HK-2 (cell line): ENCODE results near the gene HCST.
"Not testable (repeated sequence)": the region's sequence is repeated elsewhere in the genome, so short reads cannot be mapped to it uniquely, and the experiment has no call there.

Experiments used
- DNase-seq: peaks from one replicate; pipeline ENCODE4 v3.0.0-alpha.2; 2018; ENCODE audit not compliant: unreplicated experiment

Gene HCST

DNA sequence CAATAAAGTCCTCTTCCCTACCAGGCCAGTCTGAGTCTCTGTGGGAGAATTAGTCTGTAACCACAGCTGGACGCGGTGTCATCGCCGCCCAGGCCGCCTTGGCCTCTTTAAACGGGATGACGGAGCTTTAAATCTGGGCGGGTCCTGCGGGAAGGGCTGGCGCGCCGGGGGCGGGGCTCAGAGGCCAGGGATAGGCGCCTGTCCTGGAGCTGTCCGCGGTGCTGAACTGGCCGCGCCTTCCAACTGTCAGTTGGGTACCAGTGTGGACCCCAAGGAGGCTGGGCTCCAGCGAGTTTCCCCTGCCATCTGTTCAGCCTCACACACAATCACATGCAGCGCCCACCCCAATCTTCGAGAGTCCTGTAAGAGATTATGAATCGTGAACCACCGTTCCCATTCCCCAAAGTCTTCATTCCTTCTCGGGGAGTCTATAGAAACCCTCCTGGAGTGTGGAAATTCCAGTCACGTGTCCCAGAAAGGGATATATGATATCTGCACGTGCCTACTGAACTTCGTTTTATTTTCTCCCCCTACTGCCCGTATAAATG, 22.5 kb upstream of the HCST start:
- DNase-seq = peak; percentile 92

- no peak for DNase-seq
These were observed 20.1 kb upstream of the HCST start for GRCh38 chr19:35882114-35882832.

- no peak for DNase-seq
These were observed 18.4 kb upstream of the HCST start for GRCh38 chr19:35883882-35884281.

GRCh38 chr19:35885225-35885738, 17.0 kb upstream of the HCST start:
- no peak for DNase-seq

DNA sequence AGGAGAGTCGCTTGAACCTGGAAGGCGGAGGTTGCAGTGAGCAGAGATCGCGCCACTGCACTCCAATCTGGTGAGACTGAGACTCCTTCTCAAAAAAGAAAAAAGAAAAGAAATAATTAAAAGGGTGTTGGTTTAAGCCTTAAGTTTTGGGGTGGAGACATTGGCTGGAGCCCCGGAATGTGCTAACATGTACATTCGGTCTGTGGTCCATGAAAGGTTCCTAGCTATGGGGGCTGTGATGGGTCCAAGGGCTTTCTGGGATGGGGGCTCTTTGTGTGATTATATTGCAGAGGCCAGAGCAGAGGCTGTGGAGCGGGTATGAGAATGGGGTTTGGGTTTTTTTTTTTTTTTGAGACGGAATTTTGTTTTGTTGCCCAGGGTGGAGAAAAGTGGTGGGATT, 16.4 kb upstream of the HCST start:
- DNase-seq = no peak

DNA sequence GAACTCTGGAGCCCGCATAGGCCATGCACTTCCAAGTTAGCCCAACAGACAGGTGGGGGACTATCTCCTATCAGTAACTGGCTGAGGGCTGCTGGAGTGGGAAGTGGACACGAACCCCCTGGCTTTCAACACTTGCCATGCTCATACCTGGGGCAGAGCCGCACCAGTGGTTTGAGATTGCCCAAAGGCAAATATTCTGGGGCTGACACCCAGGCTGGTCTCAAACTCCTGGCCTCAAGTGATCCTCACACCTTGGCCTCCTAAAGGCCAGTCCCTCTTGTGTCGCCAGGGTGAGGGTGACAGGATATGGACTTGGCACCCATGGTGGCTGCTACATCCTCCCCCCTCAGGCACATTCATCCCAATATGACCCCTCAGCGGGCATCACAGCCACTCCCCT, 15.1 kb upstream of the HCST start:
- DNase-seq = no peak

DNA sequence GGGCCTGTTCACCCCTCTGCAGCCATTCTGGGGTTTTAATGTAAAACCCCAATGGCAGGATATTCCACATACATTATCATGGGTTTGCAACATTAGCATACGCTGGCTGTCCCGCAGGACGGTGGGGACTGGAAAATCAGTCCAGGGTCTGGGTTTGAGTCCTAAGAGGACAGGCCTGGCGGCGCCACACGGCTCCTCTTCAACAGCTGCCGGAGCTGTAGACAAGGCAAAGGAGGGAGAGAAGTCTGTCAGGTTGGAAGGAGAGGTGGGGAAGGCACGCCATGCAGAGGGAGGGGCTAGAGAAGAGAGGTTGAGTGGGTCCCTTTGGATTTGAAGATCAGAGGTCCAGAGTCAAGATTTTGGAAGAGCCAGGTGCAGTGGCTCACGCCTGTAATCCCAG, 13.9 kb upstream of the HCST start:
- no peak for DNase-seq

- no peak for DNase-seq
These were observed 12.8 kb upstream of the HCST start for GRCh38 chr19:35889370-35890112.

- no peak for DNase-seq
These were observed 12.1 kb upstream of the HCST start for GRCh38 chr19:35890113-35890650.

GRCh38 chr19:35891819-35892218, 10.5 kb upstream of the HCST start:
- not testable (repeated sequence) for DNase-seq

- DNase-seq = no peak
These were observed 8.0 kb upstream of the HCST start for GRCh38 chr19:35894342-35894741.

- DNase-seq = no peak
These were observed 6.3 kb upstream of the HCST start for GRCh38 chr19:35895911-35896642.

DNA sequence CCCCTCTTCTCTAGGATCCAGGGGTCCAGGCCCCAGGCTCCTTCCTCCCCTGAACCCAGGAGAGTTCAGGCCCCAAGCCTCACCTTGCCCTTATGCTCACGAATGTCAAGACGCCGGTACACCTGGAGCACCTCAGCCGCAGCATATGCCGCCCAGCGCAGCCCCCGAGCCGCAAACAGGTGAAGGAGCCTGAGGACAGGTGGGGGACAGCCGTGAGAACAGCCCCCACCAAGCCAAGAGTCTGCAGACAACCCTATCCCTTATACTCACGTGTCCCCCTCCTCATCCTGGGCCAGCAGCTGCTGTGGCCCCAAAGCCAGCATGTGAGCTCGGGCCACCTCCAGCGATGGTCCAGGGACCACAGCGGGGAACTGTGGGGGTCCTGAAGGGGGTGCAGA, 5.7 kb upstream of the HCST start:
- DNase-seq = no peak

DNA sequence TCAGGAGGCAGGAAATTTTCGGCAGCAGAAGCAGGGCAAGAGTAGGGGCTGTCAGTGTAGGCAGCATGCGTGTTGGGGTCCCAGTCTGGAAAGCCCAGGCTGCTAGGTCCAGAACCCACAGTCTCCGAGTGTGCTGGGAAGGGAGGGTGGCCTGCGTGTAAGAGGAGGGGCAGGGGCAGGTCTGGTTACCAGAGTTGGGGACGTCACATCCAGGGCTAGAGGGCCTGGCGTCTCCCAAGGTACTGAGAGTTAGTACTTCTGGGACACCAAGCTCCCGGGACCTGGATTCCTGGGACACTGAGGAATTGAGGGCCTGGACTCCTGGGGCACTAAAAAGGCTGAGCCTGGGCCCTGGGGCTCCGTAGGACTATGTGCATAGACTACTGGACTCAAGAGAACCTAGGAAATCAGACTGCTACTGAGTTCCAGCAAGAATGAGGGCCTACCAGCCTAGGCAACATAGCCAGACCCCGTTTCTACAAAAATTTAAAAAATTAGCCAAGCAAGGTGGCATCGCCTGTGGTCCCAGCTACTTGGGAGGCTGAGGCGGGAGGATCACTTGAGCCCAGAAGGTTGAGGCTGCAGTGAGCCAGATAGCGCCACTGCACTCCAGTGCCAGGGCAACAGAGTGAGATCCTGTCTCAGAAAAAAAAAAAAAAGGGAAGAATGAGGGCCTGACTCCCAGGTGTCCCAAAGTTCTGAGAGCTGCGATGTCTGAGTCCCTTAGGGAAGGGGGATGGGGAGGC, 4.5 kb upstream of the HCST start:
- DNase-seq = no peak

- no peak for DNase-seq
These were observed 3.9 kb upstream of the HCST start for GRCh38 chr19:35898499-35898809.

DNA sequence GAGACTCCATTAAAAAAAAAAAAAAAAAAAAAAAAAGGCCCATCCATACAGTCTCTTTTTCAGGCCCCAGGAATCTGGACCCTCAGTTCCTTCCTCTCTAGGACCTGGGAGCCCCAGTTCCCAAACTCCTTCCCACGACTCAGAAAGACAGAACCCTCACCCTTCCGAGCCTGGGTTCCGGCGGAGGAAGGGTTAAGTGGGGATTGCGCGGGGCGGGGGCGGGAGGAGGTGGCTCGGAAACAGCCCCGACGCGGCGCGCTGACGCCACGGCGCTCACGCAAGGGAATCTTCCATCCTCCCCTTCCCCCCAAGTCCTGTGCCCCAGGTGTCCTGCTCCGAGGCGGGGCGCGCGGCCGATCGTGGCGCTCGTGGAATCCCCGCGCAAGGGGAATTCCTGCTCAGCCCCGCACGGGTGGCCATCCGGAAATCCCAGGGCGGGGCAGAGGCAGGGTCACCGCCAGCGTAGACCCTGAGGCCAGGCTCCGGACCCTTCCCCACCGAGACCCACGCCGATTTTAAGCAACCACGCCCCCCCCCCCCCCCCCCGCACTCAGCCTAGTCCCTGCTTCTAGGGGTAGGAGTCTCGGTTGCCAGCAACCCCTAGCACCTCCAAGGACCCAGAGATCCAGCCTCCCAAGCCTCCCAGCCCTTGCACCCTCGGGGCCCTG, 2.6 kb upstream of the HCST start:
- peak; percentile 80 for DNase-seq

DNA sequence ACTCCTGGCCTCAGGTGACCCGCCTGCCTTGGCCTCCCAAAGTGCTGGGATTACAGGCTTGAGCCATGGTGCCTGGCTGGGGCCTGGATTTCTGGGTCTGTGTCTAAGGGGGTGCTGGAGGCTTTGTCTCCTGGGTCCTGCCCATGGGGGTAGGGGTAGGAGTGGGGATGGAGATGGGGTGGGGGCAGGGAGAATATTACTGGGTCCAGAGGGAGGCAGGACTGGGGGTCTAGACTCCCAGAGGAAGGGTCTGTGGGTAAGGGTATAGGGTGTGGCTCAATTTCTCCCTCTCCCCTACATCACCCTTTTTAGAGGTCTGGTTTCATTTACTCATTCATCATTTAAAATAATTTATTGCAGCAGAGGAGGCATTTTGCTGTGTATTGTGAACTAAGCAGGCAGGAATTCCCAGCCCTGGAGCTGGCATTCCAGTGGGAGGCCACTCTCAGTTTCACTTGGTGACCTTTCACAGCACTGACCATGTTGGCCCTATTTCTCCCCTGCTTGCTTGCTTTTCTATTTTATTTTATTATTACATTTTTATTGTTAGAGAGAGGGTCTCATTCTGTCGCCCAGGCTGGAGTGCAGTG, 1.2 kb upstream of the HCST start:
- DNase-seq = no peak

- no peak for DNase-seq
These were observed 644 bp downstream of the HCST start for GRCh38 chr19:35902870-35903475.

DNA sequence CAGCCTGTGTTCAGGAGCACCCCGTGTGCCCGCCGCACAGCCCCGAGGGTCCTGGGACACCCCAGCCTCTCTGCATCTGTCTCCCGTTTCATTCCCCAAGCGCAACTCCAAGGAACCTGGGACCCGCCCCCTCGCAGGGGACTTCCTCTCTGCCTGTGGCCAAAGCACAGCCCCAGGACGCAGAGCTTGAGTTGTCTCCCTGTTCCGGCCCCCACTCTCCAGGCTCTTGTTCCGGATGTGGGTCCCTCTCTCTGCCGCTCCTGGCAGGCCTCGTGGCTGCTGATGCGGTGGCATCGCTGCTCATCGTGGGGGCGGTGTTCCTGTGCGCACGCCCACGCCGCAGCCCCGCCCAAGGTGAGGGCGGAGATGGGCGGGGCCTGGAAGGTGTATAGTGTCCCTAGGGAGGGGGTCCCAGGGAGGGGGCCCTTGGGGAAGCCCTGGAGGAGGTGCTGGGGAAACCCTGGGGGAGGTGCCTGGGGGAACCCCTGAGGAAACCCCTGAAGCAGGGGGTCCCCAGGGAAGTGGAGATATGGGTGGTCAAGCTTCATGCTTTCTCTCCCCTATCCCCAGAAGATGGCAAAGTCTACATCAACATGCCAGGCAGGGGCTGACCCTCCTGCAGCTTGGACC, 1.3 kb downstream of the HCST start:
- peak; percentile 72 for DNase-seq
